ENCODE measurements around the gene KRT73.

Gene KRT73

GRCh38 chr12:52561880-52562449, 56.4 kb downstream of the KRT73 start:
- DNase-seq, result no peak

GRCh38 chr12:52559979-52560378, 58.4 kb downstream of the KRT73 start:
- no peak for DNase-seq

DNA sequence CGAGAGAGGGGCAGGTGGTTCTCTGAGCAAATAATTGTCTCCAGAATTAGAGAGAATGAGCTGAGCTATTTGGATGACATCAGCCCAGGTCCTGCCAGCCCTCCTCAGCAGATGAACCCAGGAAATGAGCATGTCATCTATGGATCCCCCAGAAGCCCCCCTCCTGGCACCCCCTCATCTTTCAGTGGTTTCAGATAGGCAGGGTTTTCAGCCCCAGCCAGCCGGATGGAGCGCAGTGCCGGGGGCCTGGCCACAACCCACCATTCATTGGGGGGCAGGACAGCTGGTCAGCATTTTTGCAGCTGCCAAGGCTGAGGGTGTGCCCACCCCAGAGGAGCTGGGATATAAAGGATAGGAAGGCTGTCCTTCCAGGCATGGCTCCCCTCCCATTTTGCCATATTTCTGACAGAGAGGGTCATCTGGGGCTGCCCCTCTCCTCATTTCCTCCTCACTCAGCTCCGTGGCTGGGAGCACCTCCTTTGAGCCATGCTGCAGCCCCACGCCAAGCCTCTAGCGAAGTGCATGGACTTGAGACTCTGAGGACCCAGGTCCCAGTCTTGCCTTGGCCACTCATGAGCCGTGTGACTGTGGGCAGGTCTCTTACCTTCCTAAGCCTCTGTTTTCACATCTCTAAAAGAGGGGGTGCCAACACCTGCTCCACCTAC, 59.4 kb downstream of the KRT73 start:
- no peak for DNase-seq

Data from effector CD8-positive, alpha-beta T cell (primary cell).